ENCODE results near the gene HGFAC. TPM values are rescaled to one million over a fixed set of nuclear protein-coding genes. Genes with fewer than 3 reads are reported as not detected.

HGFAC gene
- total and polyA plus RNA-seq, 2 of the 13 experiments (the other 11 are each of a cell fraction or from before 2014, with no cell fraction given): 8.5 to 63.6 TPM

GRCh38 chr4:3462321-3462789 lies 20.6 kb downstream of the HGFAC start:
- no peaks in the 10 kb centered on the region for H4K20me1 ChIP-seq (ENCODE audit: insufficient read depth, low read length)
- ATAC-seq (peak; percentile 18), DNase-seq (ENCODE audit: low spot score) (peak; percentile 40), FAIRE-seq (no peak)
- CTCF ChIA-PET (ENCODE audit: low intra/inter-chr PET ratio, low total read pairs): no interaction called here
- peak overlapping the region; percentile 65 for H3K4me2 ChIP-seq (ENCODE audit: low read depth, low read length)
- WGBS (ENCODE audit: low lambda C conversion rate): 6% methylated on average over 8 of the region's 10 CpGs
- H3K4me1 ChIP-seq (ENCODE audit: insufficient read depth, low read length): peaks cover 23% of the 10 kb centered on the region
- H3K36me3 ChIP-seq (replicated peaks in 1 of 2; ENCODE audit: control insufficient read depth in 1 of 2, insufficient read depth in 2 of 2, low read length in 2 of 2): no peaks in the 10 kb centered on the region
- peak overlapping the region in 2 of 3 experiments; percentile 50 to 55; a peak in 2 of 6 replicates for H3K4me3 ChIP-seq (replicated peaks in 1 of 3; ENCODE audit: insufficient read depth in 1 of 3, low read depth in 2 of 3, low read length in 3 of 3)
- in situ Hi-C loops (cut with HindIII; ENCODE audit: extremely low pct_ligation_motif_present, low pct_unique_long_range_greater_than_20kb): no loop called here
- H3K9ac ChIP-seq (ENCODE audit: insufficient read depth, low read depth, low read length): no peak overlapping the region
- intact Hi-C loops (cut with micrococcal nuclease; ENCODE audit: unreplicated experiment): no loop called here
- H3K9me3 ChIP-seq (ENCODE audit: low read length): no peaks in the 10 kb centered on the region
- POLR2A ChIA-PET: interaction anchor here (1.0 kb wide), 1 partner anchor 19 kb away, joined by 4 read pairs; no protein-coding TSS in a partner anchor
- H3K27ac ChIP-seq (ENCODE audit: extremely low read length, insufficient read depth, low read length): no peak overlapping the region
- no peaks in the 10 kb centered on the region for H3K79me2 ChIP-seq (ENCODE audit: insufficient read depth, low read length)
- BruUV-seq (replicated peaks): no TSS peak
- no peak overlapping the region for H2AFZ ChIP-seq (ENCODE audit: low read length)
- H3K27me3 ChIP-seq (ENCODE audit: control insufficient read depth in 1 of 2, insufficient read depth in 2 of 2, low read length in 2 of 2): peaks cover 20 to 67% of the 10 kb centered on the region in 2 experiments
- TF ChIP-seq HNF4A (CRISPR knock-in tag; IDR thresholded peaks at IDR 0.05) (peak; percentile 91), SMARCC2 (IDR thresholded peaks at IDR 0.05) (no peak), ZNF788 (CRISPR knock-in tag; IDR thresholded peaks at IDR 0.05; ENCODE audit: borderline replicate concordance) (0 out of 2 replicates have a peak, but pooled peaks have one; percentile 16), ZNF12 (CRISPR knock-in tag; IDR thresholded peaks at IDR 0.05) (no peak), HNRNPL (IDR thresholded peaks at IDR 0.05; ENCODE audit: low read depth, low read length) (peak; percentile 65; the same call in 1 of the 2 replicates), ZNF292 (CRISPR knock-in tag; IDR thresholded peaks at IDR 0.05; ENCODE audit: borderline replicate concordance, low read depth) (no peak), ZBTB7A (CRISPR knock-in tag; IDR thresholded peaks at IDR 0.05) (0 out of 2 replicates have a peak, but pooled peaks have one; percentile 40), ZSCAN9 (CRISPR knock-in tag; IDR thresholded peaks at IDR 0.05; ENCODE audit: borderline replicate concordance) (no peak), REST (IDR thresholded peaks at IDR 0.05; ENCODE audit: borderline replicate concordance in 1 of 2, low read depth in 1 of 2, low read length in 2 of 2) (no peak), RARA (CRISPR knock-in tag; IDR thresholded peaks at IDR 0.05) (0 out of 2 replicates have a peak, but pooled peaks have one; percentile 12), SOX6 (IDR thresholded peaks at IDR 0.05) (no peak), SOX6 (CRISPR knock-in tag; IDR thresholded peaks at IDR 0.05) (peak; percentile 34; the same call in 1 of the 2 replicates), SRSF9 (IDR thresholded peaks at IDR 0.05; ENCODE audit: borderline replicate concordance, insufficient read depth, low read depth, low read length, poor library complexity, severe bottlenecking) (no peak), SAP130 (CRISPR knock-in tag; IDR thresholded peaks at IDR 0.05; ENCODE audit: low read depth) (0 out of 2 replicates have a peak, but pooled peaks have one; percentile 26), NFYB (CRISPR knock-in tag; IDR thresholded peaks at IDR 0.05) (no peak), HDAC1 (CRISPR knock-in tag; IDR thresholded peaks at IDR 0.05) (peak; percentile 43; the same call in 1 of the 2 replicates), XRCC5 (optimal IDR thresholded peaks at IDR 0.05; ENCODE audit: low read length) (peak; percentile 68), SALL1 (CRISPR knock-in tag; IDR thresholded peaks at IDR 0.05) (peak; percentile 41; the same call in 1 of the 2 replicates), MAZ (IDR thresholded peaks at IDR 0.05; ENCODE audit: borderline replicate concordance, low read depth, low read length) (no peak), MAZ (CRISPR knock-in tag; IDR thresholded peaks at IDR 0.05; ENCODE audit: low read depth) (peak; percentile 35; the same call in 1 of the 2 replicates), MATR3 (CRISPR knock-in tag; IDR thresholded peaks at IDR 0.05) (no peak), ZFX (CRISPR knock-in tag; IDR thresholded peaks at IDR 0.05; ENCODE audit: low read depth) (peak; percentile 20; the same call in 1 of the 2 replicates)

All from HepG2 (cell line).